Nephron (organoid): ENCODE results near the gene ARMC9.

Source experiments
- H3K27ac Mint-ChIP-seq, 3 experiments: 2 replicates each; pipeline ENCODE4 v1.8.0; 2020; ENCODE audit warnings: mixed read lengths in 3 of 3, mild to moderate bottlenecking in 2 of 3, moderate library complexity in 1 of 3
- H3K27me3 Mint-ChIP-seq: 2 replicates; pipeline ENCODE4 v1.8.0; 2021; ENCODE audit warnings: low read depth, mild to moderate bottlenecking, moderate library complexity, mixed read lengths
- H3K36me3 Mint-ChIP-seq: 2 replicates; pipeline ENCODE4 v1.8.0; 2020; ENCODE audit warnings: low read depth, mixed read lengths
- H3K4me1 Mint-ChIP-seq: 2 replicates; pipeline ENCODE4 v1.8.0; 2020; ENCODE audit warnings: mixed read lengths
- H3K4me3 Mint-ChIP-seq, 3 experiments: 2 replicates each; pipeline ENCODE4 v1.8.0; 2020; ENCODE audit warnings: mild to moderate bottlenecking in 3 of 3, mixed read lengths in 3 of 3, moderate library complexity in 2 of 3
- H3K9me3 Mint-ChIP-seq: 2 replicates; pipeline ENCODE4 v1.8.0; 2020; ENCODE audit warnings: mixed read lengths
- CTCF ChIP-seq, 3 experiments: fragments of 200-600 bp; sonication (generic); IDR thresholded peaks; one replicate each; pipeline ENCODE4 v1.5.0; 2021; ENCODE audit warnings: antibody characterized with exemption in 3 of 3; ENCODE audit not compliant: unreplicated experiment in 3 of 3

Gene ARMC9

GRCh38 chr2:231199219-231199618, 788 bp downstream of the ARMC9 start:
- Mint-ChIP-seq H3K27me3 (no peaks in the 10 kb centered on the region), H3K27ac (peak overlapping the region; percentile 95 to 97 (median 97)), H3K9me3 (peaks cover 2% of the 10 kb centered on the region), H3K4me3 (peak overlapping the region; percentile 97 to 98 (median 98)), H3K36me3 (peaks cover 25% of the 10 kb centered on the region), H3K4me1 (peaks cover 22% of the 10 kb centered on the region)
- TF ChIP-seq CTCF (IDR thresholded peaks at IDR 0.05; ENCODE audit: unreplicated experiment in 3 of 3): no peak

- Mint-ChIP-seq H3K4me1 (peaks cover 22% of the 10 kb centered on the region), H3K9me3 (peaks cover 2% of the 10 kb centered on the region), H3K36me3 (peaks cover 31% of the 10 kb centered on the region), H3K27me3 (no peaks in the 10 kb centered on the region), H3K27ac (peak overlapping the region; percentile 18 to 64 (median 29)), H3K4me3 (peak overlapping the region; percentile 65 to 74 (median 71))
- no peak for TF ChIP-seq CTCF (IDR thresholded peaks at IDR 0.05; ENCODE audit: unreplicated experiment in 3 of 3)
Measured at GRCh38 chr2:231200805-231201474, 2.5 kb downstream of the ARMC9 start.

- Mint-ChIP-seq H3K9me3 (no peaks in the 10 kb centered on the region), H3K27me3 (no peaks in the 10 kb centered on the region), H3K4me1 (peaks cover 22% of the 10 kb centered on the region), H3K36me3 (peaks cover 31% of the 10 kb centered on the region), H3K27ac (peak overlapping the region; percentile 18 to 64 (median 29)), H3K4me3 (peak overlapping the region; percentile 65 to 74 (median 71))
- TF ChIP-seq CTCF (IDR thresholded peaks at IDR 0.05; ENCODE audit: unreplicated experiment in 3 of 3): no peak
Measured at GRCh38 chr2:231201475-231201814, 3.0 kb downstream of the ARMC9 start.

DNA sequence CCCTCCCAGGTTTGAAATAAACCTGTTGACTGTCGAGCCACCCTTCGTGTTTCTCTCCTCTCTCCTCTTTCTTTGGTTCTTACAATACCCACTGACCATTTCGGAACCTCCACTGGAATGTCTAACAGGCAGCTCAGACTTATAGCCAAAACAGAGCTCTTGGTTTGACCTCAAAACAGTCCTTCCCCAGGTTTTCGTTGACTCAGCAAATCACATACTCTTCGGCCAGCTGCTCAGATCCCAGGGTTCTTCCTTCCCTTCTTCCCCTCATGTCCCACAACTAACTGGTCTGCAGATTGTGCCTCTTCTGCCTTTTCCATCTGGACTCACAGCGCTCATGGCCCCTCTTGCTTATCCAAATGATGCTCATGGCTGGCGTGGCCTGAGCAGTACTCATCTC, 4.7 kb downstream of the ARMC9 start:
- H3K27ac Mint-ChIP-seq: peak overlapping the region in 1 of 3 experiments; percentile 43
- peak overlapping the region in 1 of 3 experiments; percentile 36 for H3K4me3 Mint-ChIP-seq
- TF ChIP-seq CTCF (IDR thresholded peaks at IDR 0.05; ENCODE audit: unreplicated experiment in 3 of 3): no peak
- H3K27me3 Mint-ChIP-seq: no peaks in the 10 kb centered on the region
- peaks cover 18% of the 10 kb centered on the region for H3K4me1 Mint-ChIP-seq
- H3K36me3 Mint-ChIP-seq: peaks cover 34% of the 10 kb centered on the region
- H3K9me3 Mint-ChIP-seq: no peaks in the 10 kb centered on the region

DNA sequence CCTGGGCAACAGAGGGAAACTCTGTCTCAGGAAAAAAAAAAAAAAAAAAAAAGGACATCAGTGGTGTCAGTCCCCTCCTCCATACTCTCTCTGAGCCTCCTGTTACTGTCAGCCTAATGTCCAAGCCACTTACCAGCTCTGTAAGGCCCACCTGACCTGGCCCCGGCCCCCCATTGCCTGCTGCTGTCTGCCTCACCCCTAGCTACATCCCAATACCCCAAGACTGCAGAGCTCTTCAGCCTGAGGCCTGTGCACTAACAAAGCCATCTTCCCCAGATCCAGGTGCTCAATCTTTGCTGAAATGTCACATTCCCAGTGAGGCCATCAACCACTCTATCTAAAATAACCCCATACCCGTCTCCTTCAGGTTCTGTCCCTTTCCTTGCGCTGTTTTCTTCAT, 5.7 kb downstream of the ARMC9 start:
- peaks cover 38% of the 10 kb centered on the region for H3K36me3 Mint-ChIP-seq
- H3K4me1 Mint-ChIP-seq: peaks cover 15% of the 10 kb centered on the region
- no peak overlapping the region for H3K4me3 Mint-ChIP-seq
- H3K27me3 Mint-ChIP-seq: no peaks in the 10 kb centered on the region
- no peak overlapping the region for H3K27ac Mint-ChIP-seq
- TF ChIP-seq CTCF (IDR thresholded peaks at IDR 0.05; ENCODE audit: unreplicated experiment in 3 of 3): no peak
- H3K9me3 Mint-ChIP-seq: no peaks in the 10 kb centered on the region

DNA sequence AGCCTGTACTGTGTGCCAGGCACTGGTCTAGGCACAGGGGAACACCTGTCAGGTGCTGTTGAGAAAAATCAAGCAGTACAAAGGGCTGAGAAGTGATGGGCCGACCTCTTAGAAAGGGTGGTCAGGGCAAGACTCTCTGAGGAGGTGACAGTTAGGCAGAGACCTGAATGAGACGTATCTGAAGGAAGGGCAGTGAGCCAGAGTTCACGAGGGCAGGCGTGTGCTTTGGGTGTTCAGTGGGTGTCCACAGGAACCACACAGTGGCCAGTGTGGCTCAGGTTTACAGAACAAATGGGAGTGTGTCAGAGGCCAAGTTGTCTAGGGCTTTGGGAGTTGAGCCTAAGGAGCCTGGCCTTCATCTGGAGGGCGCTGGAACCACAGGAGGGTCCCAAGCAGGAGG, 6.2 kb downstream of the ARMC9 start:
- Mint-ChIP-seq H3K4me3 (no peak overlapping the region), H3K9me3 (no peaks in the 10 kb centered on the region), H3K36me3 (peaks cover 38% of the 10 kb centered on the region), H3K27ac (no peak overlapping the region), H3K4me1 (peaks cover 12% of the 10 kb centered on the region), H3K27me3 (no peaks in the 10 kb centered on the region)
- TF ChIP-seq CTCF (IDR thresholded peaks at IDR 0.05; ENCODE audit: unreplicated experiment in 3 of 3): no peak
